IPS-15b (cell line): Measurements from ENCODE around the gene NBEA.

Experiments
- H3K27me3 ChIP-seq: one replicate; pipeline ENCODE4 v1.6.1; 2013; ENCODE audit warnings: low read length; ENCODE audit not compliant: control insufficient read depth, insufficient read depth
- H3K36me3 ChIP-seq: one replicate; pipeline ENCODE4 v1.6.1; 2013; ENCODE audit warnings: low read length; ENCODE audit not compliant: control insufficient read depth, insufficient read depth
- H3K4me1 ChIP-seq: one replicate; pipeline ENCODE4 v1.6.1; 2013; ENCODE audit warnings: mild to moderate bottlenecking, low read length; ENCODE audit not compliant: control insufficient read depth, insufficient read depth
- H3K4me3 ChIP-seq: one replicate; pipeline ENCODE4 v1.5.1; 2013; ENCODE audit warnings: low read depth, low read length
- H3K9ac ChIP-seq: one replicate; pipeline ENCODE4 v1.6.1; 2013; ENCODE audit warnings: low read depth, mild to moderate bottlenecking, low read length
- H3K9me3 ChIP-seq: one replicate; pipeline ENCODE4 v1.6.1; 2013; ENCODE audit warnings: mild to moderate bottlenecking, low read length; ENCODE audit not compliant: control insufficient read depth, insufficient read depth

NBEA gene

DNA sequence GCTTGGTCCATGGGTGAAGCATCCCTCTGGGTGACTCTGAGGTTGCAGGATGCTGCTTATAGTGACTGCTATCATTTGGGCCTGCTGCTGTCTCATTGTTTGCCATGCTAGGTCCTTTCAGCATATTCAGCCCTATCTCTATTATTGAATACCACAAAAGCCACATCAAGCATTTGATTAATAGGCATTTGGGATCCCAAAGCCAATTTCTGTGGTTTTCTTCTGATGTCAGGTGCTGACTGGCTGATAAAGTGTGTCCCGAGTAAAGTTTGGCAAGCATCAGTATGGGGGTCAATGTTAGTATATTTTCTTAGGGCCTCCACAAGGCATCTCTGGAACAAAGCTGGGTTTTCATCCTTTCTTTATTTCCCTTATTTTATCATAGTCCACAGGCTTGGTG, 204.6 kb downstream of the NBEA start:
- no peaks in the 10 kb centered on the region for H3K27me3 ChIP-seq

DNA sequence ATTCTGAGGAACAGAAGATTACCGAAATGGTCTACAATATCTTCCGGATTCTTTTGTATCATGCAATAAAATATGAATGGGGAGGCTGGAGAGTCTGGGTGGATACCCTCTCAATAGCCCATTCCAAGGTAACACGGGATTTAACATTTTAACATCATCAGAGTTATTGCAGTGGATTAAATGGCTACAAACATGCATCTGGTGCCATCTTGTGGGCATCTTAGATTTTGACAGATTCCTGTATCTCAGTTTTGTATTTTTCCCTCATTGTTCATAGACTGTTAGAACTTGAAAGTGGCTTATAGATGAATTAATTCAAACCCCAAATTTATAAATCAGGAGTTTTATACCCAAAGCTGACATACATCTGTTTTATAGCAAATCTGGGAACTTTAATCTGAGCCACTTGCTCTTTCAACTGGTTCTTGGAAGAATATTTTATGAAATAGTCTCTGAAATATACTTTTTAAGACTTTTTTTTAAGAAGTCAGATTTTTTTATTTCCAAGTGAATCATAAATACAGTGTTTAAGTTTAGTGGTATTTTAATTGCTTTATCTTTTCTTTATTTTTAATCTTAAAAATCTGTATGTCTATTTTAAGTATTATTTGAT, 215.2 kb downstream of the NBEA start:
- no peaks in the 10 kb centered on the region for H3K36me3 ChIP-seq
- H3K4me3 ChIP-seq = no peak overlapping the region
- H3K9me3 ChIP-seq = no peaks in the 10 kb centered on the region
- H3K4me1 ChIP-seq = peaks cover 5% of the 10 kb centered on the region
- no peaks in the 10 kb centered on the region for H3K27me3 ChIP-seq
- H3K9ac ChIP-seq = no peak overlapping the region

More for the DNA sequence above, 204.6 kb downstream of the NBEA start:
- H3K9me3 ChIP-seq = no peaks in the 10 kb centered on the region
- H3K4me1 ChIP-seq = no peaks in the 10 kb centered on the region
- peaks cover 8% of the 10 kb centered on the region for H3K36me3 ChIP-seq
- H3K9ac ChIP-seq = no peak overlapping the region
- no peak overlapping the region for H3K4me3 ChIP-seq

DNA sequence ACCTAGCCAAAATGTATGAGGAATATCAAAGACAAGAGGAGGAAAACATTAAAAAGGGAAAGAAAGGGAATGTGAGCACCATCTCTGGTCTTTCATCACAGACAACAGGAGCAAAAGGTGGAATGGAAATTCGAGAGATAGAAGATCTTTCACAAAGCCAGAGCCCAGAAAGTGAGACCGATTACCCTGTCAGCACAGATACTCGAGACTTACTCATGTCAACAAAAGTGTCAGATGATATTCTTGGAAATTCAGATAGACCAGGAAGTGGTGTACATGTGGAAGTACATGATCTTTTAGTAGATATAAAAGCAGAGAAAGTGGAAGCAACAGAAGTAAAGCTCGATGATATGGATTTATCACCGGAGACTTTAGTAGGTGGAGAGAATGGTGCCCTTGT, 217.0 kb downstream of the NBEA start:
- Histone ChIP-seq H3K36me3 (no peaks in the 10 kb centered on the region), H3K4me3 (no peak overlapping the region), H3K9me3 (no peaks in the 10 kb centered on the region), H3K9ac (no peak overlapping the region), H3K27me3 (no peaks in the 10 kb centered on the region), H3K4me1 (peaks cover 5% of the 10 kb centered on the region)

DNA sequence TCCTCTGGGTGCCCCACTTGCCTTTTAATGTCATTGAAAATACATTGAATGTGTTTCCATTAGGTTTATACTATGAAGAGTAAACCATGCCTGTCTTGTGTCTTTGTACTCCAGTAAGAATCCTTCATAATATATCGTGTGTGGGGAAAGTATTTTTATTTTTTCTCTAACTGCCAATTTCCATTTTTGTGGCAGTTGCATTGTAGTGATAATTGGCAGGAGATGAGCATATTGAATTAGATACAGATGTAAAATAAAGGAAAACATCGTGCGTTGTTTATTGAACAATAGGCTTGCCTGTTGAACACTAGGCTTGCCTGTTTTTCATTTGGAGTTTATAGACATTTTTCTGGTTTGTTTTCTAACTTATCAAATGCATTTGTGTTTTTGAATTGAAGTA, 218.8 kb downstream of the NBEA start:
- Histone ChIP-seq H3K4me3 (no peak overlapping the region), H3K4me1 (peaks cover 5% of the 10 kb centered on the region)

DNA sequence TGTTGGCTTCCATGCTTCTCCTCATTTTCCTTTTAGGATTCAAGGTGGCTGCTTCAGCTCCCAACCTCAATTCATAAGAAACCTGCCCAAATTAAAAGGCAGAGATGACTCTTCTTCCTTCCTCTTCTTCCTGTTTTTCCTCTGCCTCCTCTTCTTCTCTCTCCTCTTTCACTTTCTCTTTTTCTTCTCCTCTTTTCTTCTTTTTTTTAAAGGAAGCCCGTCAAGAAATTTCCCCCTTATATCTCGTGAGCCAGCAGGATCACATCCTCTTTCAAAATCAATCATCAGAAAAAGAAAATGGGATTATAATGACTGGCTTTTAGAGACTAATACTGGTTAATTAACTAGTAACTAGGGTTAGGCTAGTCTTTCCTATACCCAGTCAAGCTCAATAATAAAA, 220.3 kb downstream of the NBEA start:
- H3K36me3 ChIP-seq = no peaks in the 10 kb centered on the region
- no peaks in the 10 kb centered on the region for H3K9me3 ChIP-seq
- H3K27me3 ChIP-seq = no peaks in the 10 kb centered on the region
- peaks cover 5% of the 10 kb centered on the region for H3K4me1 ChIP-seq
- no peak overlapping the region for H3K4me3 ChIP-seq
- H3K9ac ChIP-seq = no peak overlapping the region

More for the DNA sequence above, 218.8 kb downstream of the NBEA start:
- Histone ChIP-seq H3K9ac (no peak overlapping the region), H3K27me3 (no peaks in the 10 kb centered on the region), H3K9me3 (no peaks in the 10 kb centered on the region), H3K36me3 (no peaks in the 10 kb centered on the region)

DNA sequence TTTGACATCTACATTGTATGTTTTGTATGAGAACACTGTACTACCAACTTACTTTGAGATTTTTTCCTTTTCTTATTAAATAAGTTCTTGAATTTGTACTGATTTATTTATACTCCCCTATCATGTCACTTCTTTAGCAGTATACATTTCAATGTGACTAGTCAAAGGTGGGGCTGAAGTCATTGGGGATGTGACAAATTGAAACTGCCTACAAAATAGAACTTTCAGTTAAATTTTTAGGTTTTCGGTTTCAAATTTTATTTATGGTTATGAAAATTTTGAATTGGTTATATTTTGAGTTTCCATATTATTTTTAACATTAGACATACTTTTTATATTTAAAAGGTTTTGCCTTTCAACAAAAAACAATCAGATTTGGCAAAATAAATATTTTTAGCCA, 221.6 kb downstream of the NBEA start:
- no peak overlapping the region for H3K4me3 ChIP-seq
- H3K27me3 ChIP-seq = no peaks in the 10 kb centered on the region
- no peak overlapping the region for H3K9ac ChIP-seq
- H3K4me1 ChIP-seq = peaks cover 5% of the 10 kb centered on the region
- no peaks in the 10 kb centered on the region for H3K36me3 ChIP-seq
- H3K9me3 ChIP-seq = no peaks in the 10 kb centered on the region

DNA sequence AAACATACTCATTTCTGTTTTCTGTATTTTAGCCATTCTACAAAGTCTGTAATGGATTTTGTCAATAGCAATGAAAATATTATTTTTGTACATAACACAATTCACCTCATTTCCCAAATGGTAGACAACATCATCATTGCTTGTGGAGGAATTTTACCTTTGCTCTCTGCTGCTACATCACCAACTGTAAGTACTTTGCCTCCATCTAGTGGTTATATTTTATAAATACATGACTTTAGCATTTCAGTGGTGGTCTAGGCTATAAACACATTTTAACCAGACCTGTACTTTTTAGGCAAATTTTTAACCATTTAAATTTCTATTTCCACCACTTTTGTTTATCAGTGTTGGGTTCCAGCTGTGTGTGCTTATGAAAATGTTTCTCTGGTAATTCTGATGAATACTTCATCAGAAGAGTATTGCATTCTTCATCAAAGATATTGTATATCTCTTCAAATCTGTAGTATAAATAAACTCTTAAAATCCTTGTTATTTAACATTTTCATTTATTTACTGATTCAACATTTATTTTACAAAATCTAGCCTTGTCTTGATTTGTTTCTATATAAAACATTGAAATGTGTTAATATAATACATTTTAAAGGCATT, 222.4 kb downstream of the NBEA start:
- Histone ChIP-seq H3K9ac (no peak overlapping the region), H3K4me1 (peaks cover 5% of the 10 kb centered on the region), H3K9me3 (no peaks in the 10 kb centered on the region), H3K36me3 (no peaks in the 10 kb centered on the region), H3K27me3 (no peaks in the 10 kb centered on the region), H3K4me3 (no peak overlapping the region)

DNA sequence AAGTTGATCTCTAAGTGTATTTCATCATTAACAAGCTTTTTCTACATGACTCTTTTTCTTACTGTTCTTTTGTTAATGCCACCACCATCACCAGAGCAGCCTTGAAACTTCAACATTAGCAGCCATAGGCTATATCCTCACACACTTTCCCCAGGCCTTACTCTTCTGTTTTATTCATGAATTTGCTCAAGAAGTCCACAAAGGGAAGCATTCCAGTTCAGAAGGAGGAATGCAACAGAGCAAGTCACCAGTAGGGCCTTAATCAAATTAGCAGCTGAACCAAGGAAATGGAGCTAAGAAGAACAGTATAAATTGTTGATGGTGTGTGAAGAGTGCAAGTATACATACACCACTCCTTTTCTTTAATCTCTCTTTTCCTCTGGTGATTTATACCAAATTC, 223.1 kb downstream of the NBEA start:
- Histone ChIP-seq H3K9ac (no peak overlapping the region), H3K4me3 (no peak overlapping the region), H3K36me3 (no peaks in the 10 kb centered on the region), H3K9me3 (no peaks in the 10 kb centered on the region), H3K27me3 (no peaks in the 10 kb centered on the region), H3K4me1 (peaks cover 5% of the 10 kb centered on the region)

DNA sequence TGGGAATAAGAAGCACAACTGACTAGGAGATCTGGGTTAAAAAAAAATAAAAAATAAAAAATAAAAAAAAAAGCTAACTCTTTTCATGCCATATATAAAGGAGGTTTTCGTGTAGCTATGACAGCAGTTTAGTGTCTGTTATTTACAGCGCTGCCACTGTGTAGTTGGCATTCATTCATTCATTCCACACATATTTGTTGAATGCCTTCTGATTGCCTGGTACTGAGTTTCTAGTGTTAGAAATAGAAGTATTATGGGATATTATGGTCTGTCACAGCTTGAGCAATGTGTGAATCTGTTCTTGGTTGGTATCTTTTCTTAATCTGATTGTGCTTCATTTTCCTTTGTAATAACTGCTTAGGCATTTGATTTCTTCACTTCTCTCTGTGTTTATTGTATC, 237.4 kb downstream of the NBEA start:
- Histone ChIP-seq H3K27me3 (no peaks in the 10 kb centered on the region), H3K36me3 (no peaks in the 10 kb centered on the region), H3K4me1 (no peaks in the 10 kb centered on the region), H3K4me3 (no peak overlapping the region), H3K9me3 (no peaks in the 10 kb centered on the region), H3K9ac (no peak overlapping the region)

DNA sequence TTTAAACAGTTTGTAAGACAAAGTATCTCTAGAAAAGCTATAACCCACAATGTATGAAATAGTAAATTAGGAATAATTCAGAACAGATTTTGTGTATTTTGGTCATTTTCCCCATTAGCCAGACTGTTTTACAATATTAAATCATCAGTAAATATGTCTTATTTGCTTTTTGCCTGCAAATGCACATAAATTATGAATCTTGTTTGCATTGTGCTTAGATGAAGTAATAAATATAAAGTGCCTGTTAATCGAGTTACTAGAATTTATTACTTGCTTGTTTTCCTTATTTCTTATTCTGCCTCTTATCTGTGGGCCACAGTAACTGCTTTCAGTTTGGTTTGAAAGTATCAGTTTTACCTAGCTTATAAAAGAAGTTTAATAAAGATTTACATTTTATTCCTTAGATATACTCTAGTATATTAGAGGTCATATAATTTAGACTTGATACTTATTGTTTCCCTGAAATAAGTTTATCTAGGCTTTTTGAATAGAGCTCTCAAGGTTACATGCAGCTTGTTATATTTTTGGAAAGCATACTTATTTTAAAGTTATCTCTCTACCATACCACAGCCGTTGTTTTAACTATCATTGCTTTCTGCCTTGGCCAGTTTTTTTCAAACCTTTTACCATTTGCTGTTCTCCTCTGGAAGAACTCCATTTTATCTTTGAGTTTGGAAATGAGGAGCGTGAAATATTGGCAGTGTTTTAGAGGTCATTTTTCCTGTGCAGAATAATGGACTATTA, 238.0 kb downstream of the NBEA start:
- H3K4me3 ChIP-seq = no peak overlapping the region
- no peak overlapping the region for H3K9ac ChIP-seq
- no peaks in the 10 kb centered on the region for H3K4me1 ChIP-seq
- no peaks in the 10 kb centered on the region for H3K36me3 ChIP-seq
- H3K9me3 ChIP-seq = no peaks in the 10 kb centered on the region
- H3K27me3 ChIP-seq = no peaks in the 10 kb centered on the region

DNA sequence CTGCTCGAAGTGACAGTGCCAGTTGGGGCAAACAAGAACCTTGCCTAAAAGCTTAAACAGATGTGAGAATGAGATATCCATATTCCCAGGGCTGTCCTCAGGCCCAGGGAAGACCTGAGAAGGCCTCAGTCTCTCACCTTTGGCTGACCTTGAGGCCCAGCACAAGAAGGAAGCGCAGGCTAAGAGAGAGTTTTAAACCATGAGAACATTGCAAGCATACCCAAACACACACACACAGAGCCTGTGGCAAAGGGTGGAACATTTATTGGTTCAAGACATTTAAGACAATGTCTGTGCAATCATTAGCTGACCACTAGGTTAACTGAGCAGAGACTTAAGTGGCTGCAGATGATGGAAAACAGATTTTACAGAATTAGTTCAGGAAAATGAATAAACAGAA, 248.2 kb downstream of the NBEA start:
- no peaks in the 10 kb centered on the region for H3K4me1 ChIP-seq
- H3K9me3 ChIP-seq = no peaks in the 10 kb centered on the region
- no peaks in the 10 kb centered on the region for H3K36me3 ChIP-seq
- no peak overlapping the region for H3K9ac ChIP-seq
- no peaks in the 10 kb centered on the region for H3K27me3 ChIP-seq
- H3K4me3 ChIP-seq = no peak overlapping the region

DNA sequence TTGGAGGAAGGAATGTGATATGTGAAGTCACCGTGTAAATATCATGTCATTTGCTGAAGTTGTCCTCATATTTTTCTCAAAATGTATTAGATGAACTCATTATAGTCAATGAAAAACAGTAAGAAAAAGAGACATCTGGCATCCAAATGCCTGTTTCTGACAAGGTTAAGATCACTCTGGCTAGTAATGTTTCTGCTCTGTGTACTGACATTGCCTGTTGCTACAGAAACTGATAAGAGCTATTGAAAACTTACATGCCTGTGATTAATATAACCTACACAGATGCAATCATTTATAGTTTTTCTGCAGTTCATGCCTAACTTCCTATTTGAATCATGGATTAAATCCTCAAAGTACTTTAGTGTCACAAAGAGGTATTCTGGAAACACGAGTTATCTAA, 249.8 kb downstream of the NBEA start:
- no peaks in the 10 kb centered on the region for H3K4me1 ChIP-seq
- no peaks in the 10 kb centered on the region for H3K9me3 ChIP-seq
- H3K36me3 ChIP-seq = no peaks in the 10 kb centered on the region
- no peak overlapping the region for H3K4me3 ChIP-seq
- H3K27me3 ChIP-seq = no peaks in the 10 kb centered on the region
- no peak overlapping the region for H3K9ac ChIP-seq
